OCI-LY7 (cell line): Measurements from ENCODE around the gene NFATC1.

Source experiments
- EZH2phosphoT487 ChIP-seq: fragments of 200-600 bp; sonication (generic); IDR thresholded peaks from 2 replicates; pipeline ENCODE4 v1.6.1; 2018; ENCODE audit warnings: low read depth, borderline replicate concordance, mild to moderate bottlenecking, mixed run types, antibody characterized with exemption, low read length, moderate library complexity, mixed read lengths
- TF ChIP-seq, protein P1 (sequence below): fragments of 200-600 bp; sonication (generic); conservative IDR thresholded peaks from 2 replicates; pipeline ENCODE4 v1.5.1; 2014; ENCODE audit warnings: mild to moderate bottlenecking, antibody characterized with exemption, low read length, moderate library complexity, mixed read lengths

DNA sequence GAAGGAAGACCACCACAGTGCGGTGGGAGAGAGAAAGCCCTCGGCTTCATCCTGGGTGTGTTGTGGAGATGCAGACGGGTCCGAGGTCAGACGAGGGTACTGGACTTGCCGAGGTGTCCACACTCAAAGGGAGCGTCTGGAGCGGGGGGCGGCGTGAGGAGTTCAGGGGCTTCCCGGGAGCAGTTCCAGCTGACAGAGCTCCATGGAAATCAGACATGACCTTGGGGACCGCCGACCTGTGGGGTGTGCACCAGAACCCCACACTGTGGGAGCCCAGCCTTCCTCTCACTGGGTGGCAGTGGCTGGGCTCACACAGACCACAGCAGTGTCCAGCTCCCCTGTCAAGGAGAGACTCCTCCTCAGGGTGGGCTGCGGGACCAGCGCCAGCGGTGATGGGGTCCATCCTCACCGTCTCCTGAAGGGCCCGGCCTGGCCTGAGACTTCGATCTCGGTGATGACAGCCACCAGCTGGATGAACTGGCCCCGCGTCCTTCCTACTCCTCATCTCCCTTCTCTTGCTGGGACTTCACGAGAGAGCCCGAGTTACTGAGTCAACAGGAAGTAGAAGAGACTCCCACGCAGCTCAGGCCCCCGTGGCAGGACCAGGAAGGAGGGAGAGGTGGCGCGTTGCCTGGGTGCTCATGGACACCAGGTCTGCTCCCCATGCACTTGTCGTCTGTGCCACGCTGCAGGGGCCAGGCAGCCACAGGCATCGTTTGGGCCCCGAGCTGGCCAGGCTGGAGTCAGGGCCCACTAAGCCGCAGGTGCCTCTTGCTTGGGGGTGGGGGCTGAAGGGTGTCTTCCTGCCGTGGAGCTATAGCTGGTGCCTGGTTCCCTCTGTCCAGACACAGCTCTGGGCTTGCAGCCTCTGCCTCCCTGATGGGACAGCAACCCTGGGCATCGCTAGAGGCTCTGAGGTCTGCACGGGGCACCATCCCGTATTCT is 182.0 kb downstream of the NFATC1 start:
- TF ChIP-seq, protein P1, sequence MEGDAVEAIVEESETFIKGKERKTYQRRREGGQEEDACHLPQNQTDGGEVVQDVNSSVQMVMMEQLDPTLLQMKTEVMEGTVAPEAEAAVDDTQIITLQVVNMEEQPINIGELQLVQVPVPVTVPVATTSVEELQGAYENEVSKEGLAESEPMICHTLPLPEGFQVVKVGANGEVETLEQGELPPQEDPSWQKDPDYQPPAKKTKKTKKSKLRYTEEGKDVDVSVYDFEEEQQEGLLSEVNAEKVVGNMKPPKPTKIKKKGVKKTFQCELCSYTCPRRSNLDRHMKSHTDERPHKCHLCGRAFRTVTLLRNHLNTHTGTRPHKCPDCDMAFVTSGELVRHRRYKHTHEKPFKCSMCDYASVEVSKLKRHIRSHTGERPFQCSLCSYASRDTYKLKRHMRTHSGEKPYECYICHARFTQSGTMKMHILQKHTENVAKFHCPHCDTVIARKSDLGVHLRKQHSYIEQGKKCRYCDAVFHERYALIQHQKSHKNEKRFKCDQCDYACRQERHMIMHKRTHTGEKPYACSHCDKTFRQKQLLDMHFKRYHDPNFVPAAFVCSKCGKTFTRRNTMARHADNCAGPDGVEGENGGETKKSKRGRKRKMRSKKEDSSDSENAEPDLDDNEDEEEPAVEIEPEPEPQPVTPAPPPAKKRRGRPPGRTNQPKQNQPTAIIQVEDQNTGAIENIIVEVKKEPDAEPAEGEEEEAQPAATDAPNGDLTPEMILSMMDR, result no peak
- no peak for TF ChIP-seq EZH2phosphoT487
